ENCODE data around the gene NOL6. TPM values are rescaled to one million over a fixed set of nuclear protein-coding genes. Genes with fewer than 3 reads are reported as not detected.
"Not testable (repeated sequence)": the region's sequence is repeated elsewhere in the genome, so short reads cannot be mapped to it uniquely, and the experiment has no call there.

NOL6 gene, protein sequence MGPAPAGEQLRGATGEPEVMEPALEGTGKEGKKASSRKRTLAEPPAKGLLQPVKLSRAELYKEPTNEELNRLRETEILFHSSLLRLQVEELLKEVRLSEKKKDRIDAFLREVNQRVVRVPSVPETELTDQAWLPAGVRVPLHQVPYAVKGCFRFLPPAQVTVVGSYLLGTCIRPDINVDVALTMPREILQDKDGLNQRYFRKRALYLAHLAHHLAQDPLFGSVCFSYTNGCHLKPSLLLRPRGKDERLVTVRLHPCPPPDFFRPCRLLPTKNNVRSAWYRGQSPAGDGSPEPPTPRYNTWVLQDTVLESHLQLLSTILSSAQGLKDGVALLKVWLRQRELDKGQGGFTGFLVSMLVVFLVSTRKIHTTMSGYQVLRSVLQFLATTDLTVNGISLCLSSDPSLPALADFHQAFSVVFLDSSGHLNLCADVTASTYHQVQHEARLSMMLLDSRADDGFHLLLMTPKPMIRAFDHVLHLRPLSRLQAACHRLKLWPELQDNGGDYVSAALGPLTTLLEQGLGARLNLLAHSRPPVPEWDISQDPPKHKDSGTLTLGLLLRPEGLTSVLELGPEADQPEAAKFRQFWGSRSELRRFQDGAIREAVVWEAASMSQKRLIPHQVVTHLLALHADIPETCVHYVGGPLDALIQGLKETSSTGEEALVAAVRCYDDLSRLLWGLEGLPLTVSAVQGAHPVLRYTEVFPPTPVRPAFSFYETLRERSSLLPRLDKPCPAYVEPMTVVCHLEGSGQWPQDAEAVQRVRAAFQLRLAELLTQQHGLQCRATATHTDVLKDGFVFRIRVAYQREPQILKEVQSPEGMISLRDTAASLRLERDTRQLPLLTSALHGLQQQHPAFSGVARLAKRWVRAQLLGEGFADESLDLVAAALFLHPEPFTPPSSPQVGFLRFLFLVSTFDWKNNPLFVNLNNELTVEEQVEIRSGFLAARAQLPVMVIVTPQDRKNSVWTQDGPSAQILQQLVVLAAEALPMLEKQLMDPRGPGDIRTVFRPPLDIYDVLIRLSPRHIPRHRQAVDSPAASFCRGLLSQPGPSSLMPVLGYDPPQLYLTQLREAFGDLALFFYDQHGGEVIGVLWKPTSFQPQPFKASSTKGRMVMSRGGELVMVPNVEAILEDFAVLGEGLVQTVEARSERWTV
- 23.5 and 24.0 TPM in 2 replicates for total RNA-seq

DNA sequence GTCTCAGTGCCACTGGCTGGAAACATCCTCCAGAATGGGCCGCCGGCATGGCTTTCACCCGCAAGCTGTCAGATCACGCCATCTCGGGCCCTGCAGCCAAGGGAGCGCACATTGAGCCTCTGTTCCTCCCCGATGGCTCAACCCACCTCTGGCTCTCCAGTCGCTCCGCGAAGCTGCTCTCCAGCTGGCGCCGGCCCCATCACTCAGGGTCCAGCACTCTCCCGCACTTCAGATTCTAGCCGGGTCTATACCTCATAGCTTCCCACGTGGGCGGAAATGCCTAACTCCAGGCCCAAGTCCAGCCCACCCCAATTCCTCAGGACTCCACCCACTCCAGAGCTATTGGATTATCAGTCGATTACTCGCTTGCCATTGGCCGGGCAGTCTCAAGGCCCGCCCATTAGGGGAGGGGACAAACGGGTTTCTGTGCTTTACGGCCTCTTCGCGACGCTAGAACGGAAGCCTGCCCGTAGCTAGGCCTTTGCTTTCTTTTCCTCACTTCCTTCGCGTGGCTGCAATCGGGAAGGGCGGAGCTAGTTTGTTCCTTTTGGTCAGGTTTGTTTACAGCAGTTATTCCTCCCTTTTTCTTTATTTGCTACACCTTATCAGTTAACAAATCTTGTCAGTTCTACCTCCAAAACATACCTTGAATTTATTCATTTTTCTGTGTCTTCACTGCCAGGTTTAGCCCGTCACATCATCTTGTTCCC is at the start of gene NOL6:
TSS of gene NOL6 (minus strand) at position 282 of the 710 bp plus-strand sequence. CDS start at position 200, 82 bp downstream.
- DNase-seq (ENCODE audit: extremely low read depth, low read depth, low spot score), result peak; percentile 97

DNA sequence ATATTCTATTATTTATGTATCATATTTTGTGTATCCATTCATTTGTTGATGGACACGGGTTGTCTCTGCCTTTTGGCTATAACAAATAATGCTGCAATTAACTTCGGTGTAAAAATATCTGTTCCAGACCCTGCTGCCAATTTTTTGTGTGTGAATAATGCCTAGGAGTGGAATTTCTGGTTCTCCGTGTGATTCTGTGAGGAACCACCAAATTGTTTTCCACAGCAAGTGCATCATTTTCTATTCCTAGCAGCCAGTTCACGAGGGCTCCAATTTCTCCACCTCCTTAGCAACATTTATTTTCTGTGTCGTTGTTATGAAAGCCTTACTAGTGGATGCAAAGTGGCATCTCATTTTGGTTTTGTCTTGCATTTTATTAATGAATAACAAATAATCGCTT is 48.1 kb upstream of the NOL6 start:
- DNase-seq (ENCODE audit: extremely low read depth, low read depth, low spot score), result not testable (repeated sequence)

DNA sequence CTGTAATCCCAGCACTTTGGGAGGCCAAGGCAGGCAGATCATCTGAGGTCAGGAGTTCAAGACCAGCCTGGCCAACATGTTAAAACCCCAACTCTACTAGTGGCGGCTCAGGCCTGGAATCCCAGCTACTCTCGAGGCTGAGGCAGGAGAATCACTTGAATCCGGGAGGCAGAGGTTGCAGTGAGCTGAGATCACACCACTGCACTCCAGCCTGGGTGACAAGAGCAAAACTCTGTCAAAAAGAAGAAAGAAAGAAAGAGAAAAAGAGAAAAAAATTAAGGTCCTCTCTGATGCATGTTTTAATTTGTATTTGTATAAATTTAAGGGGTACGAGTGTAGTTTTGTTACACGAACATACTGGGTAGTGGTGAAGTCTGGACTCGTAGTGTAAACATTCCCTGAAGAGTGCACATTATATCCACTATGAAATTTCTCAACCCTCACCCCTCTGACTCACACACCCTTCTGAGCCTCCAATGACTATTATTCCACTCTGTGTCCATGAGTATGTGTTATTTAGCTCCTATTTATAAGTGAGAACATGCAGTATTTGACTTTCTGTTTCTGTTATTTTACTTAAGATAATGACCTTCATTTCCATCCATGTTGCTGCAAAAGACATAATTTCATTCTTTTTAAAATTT is 44.3 kb upstream of the NOL6 start:
- DNase-seq (ENCODE audit: extremely low read depth, low read depth, low spot score), result not testable (repeated sequence)

DNA sequence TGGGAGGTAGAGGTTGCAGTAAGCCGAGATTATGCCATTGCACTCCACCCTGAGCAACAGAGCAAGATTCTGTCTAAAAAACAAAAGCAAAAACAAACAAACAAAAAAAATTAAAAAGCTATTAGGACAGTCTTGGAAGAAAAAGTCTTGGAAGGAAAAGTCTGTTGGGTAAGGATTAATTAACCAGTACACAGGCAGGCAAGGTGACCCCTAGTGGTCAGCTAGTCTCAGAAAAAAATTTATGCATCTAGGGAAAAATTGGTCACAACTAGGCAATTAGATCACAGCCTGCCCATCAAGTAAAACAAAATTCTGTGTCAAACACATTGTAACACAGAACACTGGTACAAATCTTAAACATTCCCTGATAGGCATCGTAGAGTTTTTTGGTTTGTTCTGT is 43.6 kb upstream of the NOL6 start:
- no peak for DNase-seq (ENCODE audit: extremely low read depth, low read depth, low spot score)

DNA sequence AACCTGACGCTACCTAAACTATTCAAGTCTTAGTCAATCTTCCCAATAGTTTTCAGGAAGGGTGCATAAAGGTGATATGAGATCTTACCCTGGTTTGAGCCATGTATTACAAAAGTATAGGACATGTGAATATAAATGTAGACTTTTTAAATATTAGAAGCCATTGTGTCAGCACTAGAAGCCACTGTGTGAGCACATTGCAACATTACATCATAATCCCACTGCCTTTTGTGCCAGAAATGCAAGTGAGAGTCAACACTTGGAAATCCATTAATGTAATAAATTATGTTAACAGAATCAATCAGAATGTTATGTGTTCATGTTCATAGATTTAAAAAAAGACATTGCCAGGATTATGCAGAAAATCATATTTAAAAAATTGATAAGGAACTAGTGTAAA is 42.7 kb upstream of the NOL6 start:
- DNase-seq (ENCODE audit: extremely low read depth, low read depth, low spot score), result not testable (repeated sequence)

DNA sequence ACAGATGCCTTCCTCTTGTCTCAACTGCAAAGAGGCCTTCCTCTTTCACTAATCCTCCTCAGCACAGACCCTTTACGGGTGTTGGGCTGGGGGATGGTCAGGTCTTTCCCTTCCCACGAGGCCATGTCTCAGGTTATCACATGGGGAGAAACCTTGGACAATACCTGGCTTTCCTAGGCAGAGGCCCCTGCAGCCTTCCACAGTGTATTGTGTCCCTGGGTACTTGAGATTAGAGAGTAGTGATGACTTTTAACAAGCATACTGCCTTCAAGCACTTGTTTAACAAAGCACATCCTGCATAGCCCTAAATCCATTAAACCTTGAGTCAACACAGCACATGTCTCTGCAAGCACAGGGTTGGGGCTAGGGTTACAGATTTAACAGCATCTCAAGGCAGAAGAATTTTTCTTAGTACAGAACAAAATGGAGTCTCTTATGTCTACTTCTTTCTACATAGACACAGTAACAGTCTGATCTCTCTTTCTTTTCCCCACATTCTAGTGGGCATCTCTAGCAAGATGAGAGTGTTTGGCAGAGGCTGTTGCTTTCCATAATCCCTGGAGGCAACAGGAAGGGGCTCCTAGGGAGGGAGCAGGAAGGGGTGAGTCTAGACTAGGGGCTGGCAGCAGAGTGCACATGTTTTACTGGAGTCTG is 41.7 kb upstream of the NOL6 start:
- DNase-seq (ENCODE audit: extremely low read depth, low read depth, low spot score), result not testable (repeated sequence)

DNA sequence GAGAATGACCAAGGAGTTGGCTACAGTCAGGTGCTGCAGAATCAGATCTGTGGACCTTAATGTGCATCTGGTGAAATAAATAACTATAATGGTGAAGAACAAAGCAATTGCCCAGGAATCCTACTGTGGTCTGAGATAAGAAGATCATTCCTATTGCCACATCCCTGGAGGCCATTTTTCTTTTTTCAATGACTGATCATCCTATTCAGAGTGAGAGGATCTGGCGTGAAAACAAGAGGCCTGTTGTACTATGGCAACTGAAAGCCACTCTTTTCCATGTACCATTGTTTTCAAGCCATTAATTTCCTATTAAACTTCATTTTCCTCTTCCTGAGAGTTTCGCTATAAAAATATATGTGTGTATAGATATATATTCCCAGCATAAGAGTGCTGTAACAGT is 38.8 kb upstream of the NOL6 start:
- DNase-seq (ENCODE audit: extremely low read depth, low read depth, low spot score), result not testable (repeated sequence)

DNA sequence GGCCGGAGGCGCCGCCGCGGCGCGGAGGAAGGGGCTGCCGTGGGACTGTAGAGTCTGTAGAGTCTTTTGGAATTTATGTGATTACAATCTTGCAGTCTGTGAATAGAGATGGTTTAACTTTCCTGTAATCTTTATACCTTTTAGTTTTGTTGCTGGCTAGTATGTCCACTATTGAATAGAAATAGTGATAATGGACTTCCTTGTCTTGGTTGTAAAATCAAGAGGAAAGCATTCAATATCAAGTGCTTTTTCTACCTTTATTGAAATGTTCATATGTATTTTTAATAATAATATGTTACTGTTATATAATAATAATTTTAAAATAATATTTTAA is 37.4 kb upstream of the NOL6 start:
- DNase-seq (ENCODE audit: extremely low read depth, low read depth, low spot score), result not testable (repeated sequence)

DNA sequence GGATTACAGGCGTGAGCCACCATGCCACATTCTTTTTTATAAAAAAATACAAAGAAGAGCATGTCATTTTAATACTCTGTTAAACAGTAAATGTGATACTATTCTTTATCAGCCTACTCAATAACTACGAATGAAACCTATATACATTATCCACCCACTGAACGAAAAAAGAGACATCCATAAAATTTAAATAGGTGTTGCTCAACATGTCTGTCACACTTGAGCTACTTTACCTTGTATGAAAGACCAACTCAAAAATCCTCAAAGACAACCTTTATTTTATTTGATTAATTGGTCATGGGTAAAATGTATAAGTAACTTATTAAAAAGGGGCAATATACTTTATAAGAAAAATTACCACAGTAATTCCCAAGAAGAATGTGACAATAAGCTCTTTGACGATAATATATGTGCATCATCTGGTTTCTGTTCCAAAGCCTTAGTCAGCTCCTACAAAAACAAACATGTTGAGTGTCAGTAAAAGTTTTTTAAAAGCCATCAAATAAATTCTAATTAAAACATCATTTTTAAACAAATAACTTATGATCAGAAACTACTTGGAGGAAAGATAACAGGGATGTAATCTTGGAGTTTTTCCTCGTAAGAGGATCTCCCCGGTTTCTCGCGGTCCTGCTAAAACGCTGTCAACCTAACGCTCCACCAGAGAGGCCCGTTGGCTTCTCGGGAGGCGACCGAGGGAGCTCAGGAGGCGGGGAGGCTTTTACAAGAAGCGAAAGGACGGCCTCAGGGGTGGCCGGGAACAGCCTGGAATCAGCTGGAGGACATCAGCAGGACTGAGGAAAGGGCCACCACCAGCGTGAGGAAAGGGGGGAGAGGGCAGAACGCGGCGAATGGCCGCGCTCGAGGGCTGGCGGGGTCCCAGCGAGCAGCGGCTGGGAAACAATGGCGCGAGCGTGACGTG is 36.8 kb upstream of the NOL6 start:
- peak; percentile 52 for DNase-seq (ENCODE audit: extremely low read depth, low read depth, low spot score)

DNA sequence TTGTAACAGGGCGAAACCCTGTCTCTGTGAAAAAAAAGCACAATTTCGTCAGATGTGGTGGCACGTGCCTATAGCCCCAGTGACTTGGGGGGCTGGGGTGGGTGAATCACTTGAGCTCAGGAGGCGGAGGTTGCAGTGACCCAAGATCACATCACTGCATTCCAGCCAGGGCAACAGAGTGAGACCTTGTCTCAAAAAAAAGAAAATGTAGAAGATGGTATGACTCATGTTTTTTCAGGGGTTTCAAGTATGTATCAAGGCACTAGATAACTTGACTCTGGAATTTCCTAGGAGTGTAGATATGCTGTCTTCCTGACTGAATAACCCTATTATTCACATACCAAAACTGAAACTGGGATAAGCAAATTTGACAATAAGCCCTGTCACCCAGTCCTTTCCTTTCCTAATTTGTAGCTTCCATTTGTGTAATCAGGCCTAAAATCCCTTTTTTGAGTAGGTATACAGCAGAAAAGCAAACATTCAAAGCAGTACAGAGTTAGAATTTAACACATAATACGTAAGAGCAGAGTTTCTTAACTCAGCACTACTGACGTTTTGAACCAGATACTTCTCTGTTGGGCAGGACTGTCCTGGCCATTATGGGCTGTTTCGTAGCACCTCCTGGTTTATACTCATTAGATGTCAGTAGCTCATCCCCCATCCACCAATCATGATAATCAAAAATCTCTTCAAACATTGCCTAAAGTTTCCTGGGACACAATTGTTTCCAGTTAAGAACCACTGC is 33.1 kb upstream of the NOL6 start:
- peak; percentile 83 for DNase-seq (ENCODE audit: extremely low read depth, low read depth, low spot score)

DNA sequence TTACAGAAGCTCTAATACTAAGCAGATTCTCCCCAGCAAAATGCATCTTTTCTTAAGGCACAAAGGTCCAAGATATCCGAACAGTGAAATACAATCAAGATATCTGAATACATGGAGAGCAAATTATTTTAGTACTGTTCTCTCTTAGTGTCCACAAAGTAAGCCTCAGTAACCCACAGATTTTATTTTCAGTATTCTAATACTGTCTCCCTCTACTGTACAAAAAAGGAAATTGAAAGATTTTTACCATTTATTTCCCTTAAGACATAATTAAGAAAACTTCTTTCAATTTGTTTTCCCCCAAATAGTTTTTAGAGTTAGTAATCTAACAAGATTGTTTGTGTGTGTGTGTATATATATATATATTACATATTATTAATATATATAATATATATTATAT is 24.7 kb upstream of the NOL6 start:
- DNase-seq (ENCODE audit: extremely low read depth, low read depth, low spot score), result no peak

DNA sequence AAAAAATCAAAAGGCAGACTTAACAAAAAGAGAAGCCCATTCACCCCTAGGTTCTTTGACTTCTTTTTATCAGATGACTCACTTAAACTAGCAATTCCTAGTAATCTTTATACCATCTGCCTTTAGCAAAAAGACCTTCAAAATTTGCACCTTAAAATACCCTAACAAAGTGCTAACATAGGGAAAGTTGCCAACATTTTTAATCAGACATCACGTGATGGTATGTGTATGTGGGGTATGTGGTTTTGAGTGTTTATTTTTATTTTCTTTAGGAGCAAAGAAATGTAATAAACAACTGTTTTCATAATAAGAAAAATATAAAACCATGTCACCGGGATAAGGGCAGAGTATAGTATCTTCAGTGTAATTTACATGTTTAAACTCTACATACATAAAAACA is 20.1 kb upstream of the NOL6 start:
- DNase-seq (ENCODE audit: extremely low read depth, low read depth, low spot score), result not testable (repeated sequence)

DNA sequence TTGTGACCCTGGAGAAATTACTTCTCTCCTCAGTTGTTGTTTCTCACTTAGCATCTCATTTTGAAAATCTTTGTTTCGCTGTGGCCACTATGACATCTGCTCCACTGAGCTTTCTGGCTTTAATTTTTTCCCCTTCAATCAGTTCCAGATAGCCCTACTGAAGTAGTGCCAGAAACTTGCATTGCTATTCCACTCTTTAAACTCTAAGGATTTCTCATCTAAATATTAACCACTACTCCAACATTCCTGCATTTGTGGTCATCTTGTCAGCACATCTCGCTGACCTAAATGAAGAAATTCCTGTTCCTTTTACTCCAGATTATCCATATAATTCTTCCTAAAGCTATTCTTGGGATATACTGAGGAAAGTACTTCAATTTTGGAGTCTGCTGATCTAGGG is 15.3 kb upstream of the NOL6 start:
- DNase-seq (ENCODE audit: extremely low read depth, low read depth, low spot score), result no peak

DNA sequence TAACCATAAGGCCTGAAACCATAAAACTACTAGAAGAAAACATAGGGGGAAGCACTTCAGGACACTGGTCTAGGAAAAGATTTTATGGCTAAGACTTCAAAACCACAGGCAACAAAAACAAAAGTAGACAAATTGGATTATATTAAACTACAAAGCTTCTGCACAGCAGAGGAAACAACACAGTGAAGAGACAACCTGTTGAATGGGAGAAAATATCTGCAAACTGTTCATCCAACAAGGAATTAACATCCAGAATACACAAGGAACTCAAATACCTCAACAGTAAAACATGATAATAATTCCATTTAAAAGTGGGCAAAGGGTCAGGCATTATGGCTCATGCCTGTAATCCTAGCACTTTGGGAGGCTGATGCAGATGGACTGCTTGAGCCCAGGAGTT is 11.6 kb upstream of the NOL6 start:
- DNase-seq (ENCODE audit: extremely low read depth, low read depth, low spot score), result not testable (repeated sequence)

DNA sequence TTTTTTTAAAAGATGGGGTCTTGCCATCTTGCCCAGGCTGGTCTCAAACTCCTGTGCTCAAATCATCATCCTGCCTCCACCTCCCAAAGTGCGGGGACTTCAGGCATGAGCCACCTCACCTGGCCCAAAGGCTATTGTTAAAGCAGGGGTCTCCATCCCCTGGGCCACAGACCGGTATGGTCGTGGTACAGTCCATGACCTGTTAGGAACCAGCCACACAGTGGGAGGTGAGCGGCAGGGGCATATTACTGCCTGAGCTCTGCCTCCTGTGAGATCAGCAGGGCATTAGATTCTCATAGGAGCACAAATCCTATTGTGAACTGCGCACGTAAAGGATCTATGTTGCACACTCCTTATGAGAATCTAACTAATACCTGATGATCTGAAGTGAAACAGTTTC is 7.3 kb upstream of the NOL6 start:
- DNase-seq (ENCODE audit: extremely low read depth, low read depth, low spot score), result no peak

DNA sequence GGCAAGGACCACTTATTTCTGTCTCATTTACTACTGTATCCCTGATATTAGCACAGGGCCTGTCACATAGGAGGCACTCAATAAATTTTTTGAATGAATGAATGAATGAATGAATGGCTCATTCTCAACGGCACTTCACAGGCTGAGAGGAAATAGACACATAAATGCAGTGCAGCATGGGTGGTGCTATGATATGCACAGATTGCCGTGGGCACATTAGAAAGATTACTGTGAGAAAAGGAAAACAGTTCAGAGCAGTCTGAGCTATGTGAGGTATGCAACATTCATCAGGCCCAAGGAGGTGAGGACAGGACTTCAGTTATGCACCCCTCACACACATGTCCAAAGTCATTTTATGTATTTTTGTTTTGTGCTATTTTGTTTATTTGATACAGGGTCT is 6.4 kb upstream of the NOL6 start:
- no peak for DNase-seq (ENCODE audit: extremely low read depth, low read depth, low spot score)

DNA sequence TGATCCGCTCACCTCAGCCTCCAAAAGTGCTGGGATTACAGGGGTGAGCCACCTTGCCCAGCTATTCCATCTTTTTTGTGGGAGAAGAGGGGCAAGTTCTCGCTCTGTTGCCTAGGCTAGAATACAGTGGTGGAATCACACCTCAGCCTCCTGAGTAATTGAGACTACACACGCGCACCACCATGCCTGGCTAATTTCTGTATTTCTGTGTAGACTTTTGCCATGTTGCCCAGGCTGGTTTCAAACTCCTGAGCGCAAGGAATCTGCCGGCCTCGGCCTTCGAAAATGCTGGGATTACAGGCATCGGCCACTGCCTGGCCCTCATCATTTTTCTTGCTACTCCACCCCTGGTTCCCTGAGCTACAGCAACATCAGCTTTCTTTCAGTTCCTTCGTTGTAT is 2.8 kb upstream of the NOL6 start:
- DNase-seq (ENCODE audit: extremely low read depth, low read depth, low spot score), result no peak

DNA sequence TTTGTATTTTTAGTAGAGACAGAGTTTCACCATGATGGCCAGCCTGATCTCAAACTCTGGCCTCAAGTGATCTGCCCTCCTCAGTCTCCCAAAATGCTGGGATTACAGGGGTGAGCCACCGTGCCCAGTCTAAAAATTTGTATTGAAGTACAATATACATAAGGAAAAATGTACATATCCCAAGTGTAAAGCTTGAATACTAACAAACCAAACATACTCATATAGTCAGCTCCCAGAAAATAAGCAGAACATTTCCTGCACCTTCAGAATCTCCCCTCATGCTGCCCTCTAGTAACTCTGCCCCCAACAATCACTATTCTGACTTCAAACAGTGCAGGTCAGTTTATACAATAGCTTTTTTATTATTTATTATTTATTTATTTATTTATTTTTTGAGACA is 1.6 kb upstream of the NOL6 start:
- no peak for DNase-seq (ENCODE audit: extremely low read depth, low read depth, low spot score)
